Globus pallidus (tissue), 1 donor: Measurements from ENCODE around the gene KLHL29.
"Not testable (repeated sequence)": the region's sequence is repeated elsewhere in the genome, so short reads cannot be mapped to it uniquely, and the experiment has no call there.

Source experiments
- DNase-seq: peaks from one replicate; pipeline ENCODE4 v3.0.0-alpha.2; 2015; ENCODE audit warnings: low spot score

KLHL29 gene

GRCh38 chr2:23367760-23368159, 17.2 kb upstream of the KLHL29 start:
- no peak for DNase-seq

GRCh38 chr2:23373666-23374065, 11.3 kb upstream of the KLHL29 start:
- no peak for DNase-seq

GRCh38 chr2:23375448-23375847, 9.5 kb upstream of the KLHL29 start:
- DNase-seq: no peak

GRCh38 chr2:23376075-23376474, 8.9 kb upstream of the KLHL29 start:
- no peak for DNase-seq

- DNase-seq: no peak
Observed at GRCh38 chr2:23376972-23377371, 8.0 kb upstream of the KLHL29 start.

GRCh38 chr2:23377771-23378170, 7.2 kb upstream of the KLHL29 start:
- DNase-seq: no peak

GRCh38 chr2:23378496-23378895, 6.5 kb upstream of the KLHL29 start:
- DNase-seq: no peak

- DNase-seq: no peak
Observed at GRCh38 chr2:23379220-23379695, 5.7 kb upstream of the KLHL29 start.

GRCh38 chr2:23380562-23381065, 4.4 kb upstream of the KLHL29 start:
- no peak for DNase-seq

- no peak for DNase-seq
Observed at GRCh38 chr2:23381084-23381483, 3.9 kb upstream of the KLHL29 start.

GRCh38 chr2:23381485-23381884, 3.5 kb upstream of the KLHL29 start:
- DNase-seq: no peak

GRCh38 chr2:23383100-23383499, 1.9 kb upstream of the KLHL29 start:
- DNase-seq: no peak

GRCh38 chr2:23385351-23385747, 370 bp downstream of the KLHL29 start:
- DNase-seq: no peak

- no peak for DNase-seq
Observed at GRCh38 chr2:23385748-23386338, 864 bp downstream of the KLHL29 start.

- DNase-seq: no peak
Observed at GRCh38 chr2:23386339-23387220, 1.6 kb downstream of the KLHL29 start.

GRCh38 chr2:23387221-23387550, 2.2 kb downstream of the KLHL29 start:
- DNase-seq: no peak

- no peak for DNase-seq
Observed at GRCh38 chr2:23387845-23388244, 2.9 kb downstream of the KLHL29 start.

GRCh38 chr2:23388294-23388693, 3.3 kb downstream of the KLHL29 start:
- DNase-seq: no peak

- DNase-seq: no peak
Observed at GRCh38 chr2:23388756-23389514, 4.0 kb downstream of the KLHL29 start.

GRCh38 chr2:23390152-23390551, 5.2 kb downstream of the KLHL29 start:
- DNase-seq: no peak

- not testable (repeated sequence) for DNase-seq
Observed at GRCh38 chr2:23391237-23391736, 6.3 kb downstream of the KLHL29 start.

- DNase-seq: no peak
Observed at GRCh38 chr2:23393722-23394121, 8.7 kb downstream of the KLHL29 start.
